Body of pancreas (tissue), 4 donors: ENCODE measurements around the gene RSPH10B.
"Not testable (repeated sequence)": the region's sequence is repeated elsewhere in the genome, so short reads cannot be mapped to it uniquely, and the experiment has no call there.

Experiments used
- CTCF ChIP-seq, 7 experiments: fragments of 450-650 bp in 4 of 7; fragments of 200-600 bp in 3 of 7; sonication (generic) in 3 of 7; IDR thresholded peaks; one replicate each; pipeline ENCODE4 v1.5.1; 2016 to 2019; ENCODE audit warnings: antibody characterized with exemption in 7 of 7
- POLR2A ChIP-seq, 3 donors: fragments of 450-650 bp; IDR thresholded peaks; one replicate each; pipeline ENCODE4 v1.6.1; 2016; ENCODE audit warnings: antibody characterized with exemption in 3 of 3, mild to moderate bottlenecking in 2 of 3

- not testable (repeated sequence) for TF ChIP-seq CTCF, POLR2A (IDR thresholded peaks at IDR 0.05)
Observed at GRCh38 chr7:5916529-5916928, 54.0 kb downstream of the RSPH10B start.
